WTC11 (cell line): Measurements from ENCODE around the gene RPL41. TPM values are rescaled to one million over a fixed set of nuclear protein-coding genes. Genes with fewer than 3 reads are reported as not detected.

Experiments
- ATAC-seq: fragments of 200-7000 bp; cut with Tn5 transposase; 2 replicates; pipeline ENCODE4 v1.10.0; 2021; ENCODE audit warnings: mild to moderate bottlenecking, moderate library complexity
- CTCF ChIA-PET: fragments of 300-600 bp; sonication (Branson Sonifier 250); formaldehyde crosslinking; loops from one replicate; lab custom pipeline; 2021; ENCODE audit warnings: antibody characterized with exemption; lab: Charles Lee
- POLR2A ChIA-PET: fragments of 350-600 bp; sonication (Branson Sonifier 250); formaldehyde crosslinking; loops from one replicate; lab custom pipeline; 2021; ENCODE audit warnings: antibody characterized with exemption; lab: Charles Lee
- DNase-seq: peaks from one replicate; pipeline ENCODE4 v3.0.0; 2021; ENCODE audit warnings: low spot score
- H3K27ac Mint-ChIP-seq: 2 replicates; pipeline ENCODE4 v1.8.0; 2021; ENCODE audit warnings: mixed read lengths
- H3K27me3 Mint-ChIP-seq: 2 replicates; pipeline ENCODE4 v1.8.0; 2021; ENCODE audit warnings: low read depth, mild to moderate bottlenecking, moderate library complexity, mixed read lengths
- H3K36me3 Mint-ChIP-seq: 2 replicates; pipeline ENCODE4 v1.8.0; 2021; ENCODE audit warnings: mixed read lengths
- H3K4me1 Mint-ChIP-seq: 2 replicates; pipeline ENCODE4 v1.8.0; 2022; ENCODE audit warnings: mixed read lengths
- H3K4me3 Mint-ChIP-seq: 2 replicates; pipeline ENCODE4 v1.8.0; 2021; ENCODE audit warnings: mild to moderate bottlenecking, moderate library complexity, mixed read lengths
- H3K9me3 Mint-ChIP-seq: 2 replicates; pipeline ENCODE4 v1.8.0; 2021; ENCODE audit warnings: mixed read lengths
- ARID4B ChIP-seq: sonication (generic); formaldehyde crosslinking; IDR thresholded peaks from 2 replicates; pipeline ENCODE4 v1.8.0; 2023; ENCODE audit warnings: missing genetic modification reagents, mild to moderate bottlenecking, borderline replicate concordance
- CREB1 ChIP-seq: sonication (generic); formaldehyde crosslinking; IDR thresholded peaks from 2 replicates; pipeline ENCODE4 v1.8.0; 2023; ENCODE audit warnings: mild to moderate bottlenecking, missing genetic modification reagents
- E2F4 ChIP-seq: sonication (generic); formaldehyde crosslinking; IDR thresholded peaks from 2 replicates; pipeline ENCODE4 v1.8.1; 2022; ENCODE audit warnings: low read depth, mild to moderate bottlenecking, moderate library complexity, missing genetic modification reagents, borderline replicate concordance
- JAZF1 ChIP-seq: fragments of 250-450 bp; sonication (Bioruptor Pico); IDR thresholded peaks from 2 replicates; pipeline ENCODE4 v1.9.0; 2021; ENCODE audit warnings: moderate library complexity, mild to moderate bottlenecking, inconsistent platforms
- MYBL2 ChIP-seq: sonication (generic); formaldehyde crosslinking; IDR thresholded peaks from 2 replicates; pipeline ENCODE4 v1.8.1; 2023; ENCODE audit warnings: mild to moderate bottlenecking, moderate library complexity, missing genetic modification reagents
- NR2C2 ChIP-seq: sonication (generic); formaldehyde crosslinking; IDR thresholded peaks from 2 replicates; pipeline ENCODE4 v1.8.0; 2022; ENCODE audit warnings: mild to moderate bottlenecking, missing genetic modification reagents
- PRDM15 ChIP-seq: sonication (generic); formaldehyde crosslinking; IDR thresholded peaks from 2 replicates; pipeline ENCODE4 v1.8.0; 2022; ENCODE audit warnings: missing genetic modification reagents
- TEAD1 ChIP-seq: sonication (generic); formaldehyde crosslinking; IDR thresholded peaks from 2 replicates; pipeline ENCODE4 v1.8.0; 2022; ENCODE audit warnings: mild to moderate bottlenecking, missing genetic modification reagents
- ZMAT4 ChIP-seq: fragments of 250-450 bp; sonication (Bioruptor Pico); IDR thresholded peaks from 2 replicates; pipeline ENCODE4 v1.9.0; 2021; ENCODE audit warnings: mild to moderate bottlenecking
- ZNF281 ChIP-seq: sonication (generic); formaldehyde crosslinking; IDR thresholded peaks from 2 replicates; pipeline ENCODE4 v1.8.0; 2023; ENCODE audit warnings: mild to moderate bottlenecking, missing genetic modification reagents
- total RNA-seq: library from RNA; stranded (reverse); gene quantifications from 3 replicates; pipeline ENCODE4 v1.2.3, GENCODE V29; 2021

Gene RPL41
- total RNA-seq, 1 experiment from 2014 or later, result 4,004 TPM

GRCh38 chr12:56129942-56130495 lies 13.6 kb downstream of the RPL41 start (continued):
- no peak for TF ChIP-seq ARID4B (CRISPR knock-in tag)
- TF ChIP-seq NR2C2 (CRISPR knock-in tag), result no peak
- no peak for TF ChIP-seq CREB1 (CRISPR knock-in tag)
- no peak for TF ChIP-seq ZNF281 (CRISPR knock-in tag)
- TF ChIP-seq MYBL2 (CRISPR knock-in tag), result no peak
- no peak for TF ChIP-seq ZMAT4 (CRISPR knock-in tag)
- TF ChIP-seq JAZF1, result no peak

- Mint-ChIP-seq H3K36me3 (peaks cover 46% of the 10 kb centered on the region), H3K4me1 (peaks cover 29% of the 10 kb centered on the region), H3K27ac (no peak overlapping the region; the same call in 1 of the 2 replicates), H3K27me3 (no peaks in the 10 kb centered on the region; the same call in 1 of the 2 replicates), H3K4me3 (peak overlapping the region; percentile 98; the same call in 1 of the 2 replicates), H3K9me3 (no peaks in the 10 kb centered on the region)
- no peak for ATAC-seq
- DNase-seq, result no peak
- POLR2A ChIA-PET, result interaction anchor here (5.3 kb wide), 1 partner anchor 30 kb away, joined by 104 read pairs; the partner anchor contains the start of gene MYL6
- TF ChIP-seq E2F4 (no peak), TEAD1 (CRISPR knock-in tag) (no peak), PRDM15 (CRISPR knock-in tag) (no peak)
- CTCF ChIA-PET, result no interaction called here
Observed at GRCh38 chr12:56130876-56131275, 14.4 kb downstream of the RPL41 start.
